Fibroblast of lung (primary cell): ENCODE results near the gene ATF4. TPM values are rescaled to one million over a fixed set of nuclear protein-coding genes. Genes with fewer than 3 reads are reported as not detected.

Experiments
- DNase-seq, 2 donors: peaks; one replicate each; pipeline versions ENCODE4 v3.0.0 to v3.0.0-alpha.2; 2010; ENCODE audit warnings: low read depth in 2 of 2
- H2AFZ ChIP-seq: 2 replicates; pipeline ENCODE4 v1.5.1; 2012; ENCODE audit warnings: low read length, control low read depth, inconsistent platforms
- H3K27ac ChIP-seq: 2 replicates; pipeline ENCODE4 v1.5.1; 2011; ENCODE audit warnings: low read length, control low read depth; ENCODE audit not compliant: insufficient read depth
- H3K27me3 ChIP-seq: 2 replicates; pipeline ENCODE4 v1.5.1; 2011; ENCODE audit warnings: mild to moderate bottlenecking, low read length; ENCODE audit not compliant: control insufficient read depth, insufficient read depth
- H3K36me3 ChIP-seq: 2 replicates; pipeline ENCODE4 v1.5.1; 2011; ENCODE audit warnings: low read length; ENCODE audit not compliant: control insufficient read depth, insufficient read depth
- H3K4me1 ChIP-seq: 2 replicates; pipeline ENCODE4 v1.5.1; 2011; ENCODE audit warnings: low read length; ENCODE audit not compliant: control insufficient read depth, insufficient read depth; ENCODE audit errors: extremely low read depth
- H3K4me2 ChIP-seq: 2 replicates; pipeline ENCODE4 v1.5.1; 2011; ENCODE audit warnings: low read length, control low read depth; ENCODE audit not compliant: insufficient read depth; ENCODE audit errors: extremely low read depth
- H3K4me3 ChIP-seq, 4 experiments: fragments of 200-600 bp in 1 of 4; sonication (generic) in 1 of 4; replicated peaks in 1 of 4; 2 replicates each; pipeline ENCODE4 v1.5.1; 2011 to 2016; ENCODE audit warnings: low read length in 4 of 4, low read depth in 3 of 4, mild to moderate bottlenecking in 3 of 4, control low read depth in 2 of 4, inconsistent platforms in 1 of 4, mixed read lengths in 1 of 4; ENCODE audit not compliant: insufficient read depth in 1 of 4; ENCODE audit errors: control extremely low read depth in 1 of 4
- H3K79me2 ChIP-seq: 2 replicates; pipeline ENCODE4 v1.5.1; 2012; ENCODE audit warnings: mild to moderate bottlenecking, low read length, inconsistent platforms; ENCODE audit not compliant: control insufficient read depth, insufficient read depth
- H3K9ac ChIP-seq: 2 replicates; pipeline ENCODE4 v1.5.1; 2011; ENCODE audit warnings: mild to moderate bottlenecking, low read length, control low read depth; ENCODE audit not compliant: insufficient read depth
- H3K9me3 ChIP-seq: 2 replicates; pipeline ENCODE4 v1.5.1; 2012; ENCODE audit warnings: low read depth, low read length; ENCODE audit not compliant: control insufficient read depth, insufficient read depth
- H4K20me1 ChIP-seq: 2 replicates; pipeline ENCODE4 v1.5.1; 2011; ENCODE audit warnings: low read length; ENCODE audit not compliant: control insufficient read depth, insufficient read depth; ENCODE audit errors: extremely low read depth
- CTCF ChIP-seq, 2 donors: IDR thresholded peaks in 1 of 2; conservative IDR thresholded peaks in 1 of 2; 1 replicate in 1 of 2; 2 replicates in 1 of 2; pipeline ENCODE4 v1.5.1; 2011 to 2012; ENCODE audit warnings: low read length in 2 of 2, control low read depth in 1 of 2, inconsistent platforms in 1 of 2, low read depth in 1 of 2, mild to moderate bottlenecking in 1 of 2
- EZH2 ChIP-seq: IDR thresholded peaks from 2 replicates; pipeline ENCODE4 v1.5.1; 2012; ENCODE audit warnings: low read length, control low read depth, mild to moderate bottlenecking; ENCODE audit errors: missing control alignments
- polyA plus RNA-seq, 2 donors: library from polyadenylated mRNA; depleted of rRNA in 1 of 2; stranded (reverse) in 1 of 2; unstranded in 1 of 2; fragments of >200 nt; gene quantifications; 2 replicates each; pipeline ENCODE4 v1.2.1, GENCODE V29; 2011 to 2012; ENCODE audit warnings: missing spikeins in 1 of 2
- total RNA-seq: library from RNA; depleted of rRNA; stranded (reverse); fragments of >200 nt; gene quantifications from 2 replicates; pipeline ENCODE4 v1.2.1, GENCODE V29; 2014

ATF4 gene
- total and polyA plus RNA-seq, 2 donors (not counting 1 experiment from before 2014, with no cell fraction given): 546 to 555 TPM

DNA sequence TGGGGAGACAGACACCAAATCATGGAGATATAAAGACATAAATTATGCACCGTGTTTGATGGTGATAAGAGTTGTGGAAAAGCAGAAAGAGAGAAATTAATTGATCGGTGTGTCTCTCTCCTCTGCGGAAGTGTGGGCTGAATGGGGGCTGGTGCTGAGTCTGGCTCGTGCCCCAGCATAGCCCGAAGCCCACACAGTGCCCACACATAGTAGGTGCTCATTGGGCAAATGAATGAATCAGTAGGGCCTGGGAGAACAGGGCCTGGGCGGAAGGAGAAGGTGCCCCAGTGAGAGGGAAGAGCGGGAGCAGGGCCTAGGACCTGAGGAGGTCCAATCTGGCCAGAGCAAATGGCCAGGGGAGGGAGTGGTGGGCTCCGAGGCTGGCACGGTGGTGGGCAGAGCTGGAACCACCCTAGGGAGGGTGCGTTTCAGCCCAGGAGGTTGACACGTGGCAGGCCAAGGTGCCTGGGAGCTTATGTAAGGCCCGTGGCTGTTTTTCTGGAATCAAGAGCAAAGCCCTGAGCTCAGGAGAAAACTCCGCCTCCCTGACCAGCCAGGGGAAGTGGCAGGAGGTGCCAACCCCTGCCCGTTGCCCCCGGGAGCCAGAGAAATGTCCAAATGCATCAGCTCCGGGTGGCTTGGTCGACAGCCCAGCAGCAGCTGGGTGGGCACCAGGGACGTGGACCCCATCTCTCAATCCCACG lies 48.1 kb downstream of the ATF4 start:
- TF ChIP-seq EZH2: no peak
- no peak for DNase-seq
- no peak overlapping the region for H3K9ac ChIP-seq
- no peak overlapping the region for H2AFZ ChIP-seq
- H3K27ac ChIP-seq: no peak overlapping the region
- no peak overlapping the region for H3K4me2 ChIP-seq
- H3K27me3 ChIP-seq: no peaks in the 10 kb centered on the region
- no peaks in the 10 kb centered on the region for H3K9me3 ChIP-seq
- H3K4me1 ChIP-seq: no peaks in the 10 kb centered on the region
- no peak overlapping the region for H3K4me3 ChIP-seq
- H4K20me1 ChIP-seq: no peaks in the 10 kb centered on the region
- H3K79me2 ChIP-seq: no peaks in the 10 kb centered on the region
- H3K36me3 ChIP-seq: no peaks in the 10 kb centered on the region

GRCh38 chr22:39569066-39569465 lies 48.7 kb downstream of the ATF4 start:
- H3K4me3 ChIP-seq: no peak overlapping the region
- no peaks in the 10 kb centered on the region for H3K36me3 ChIP-seq
- no peak overlapping the region for H2AFZ ChIP-seq
- TF ChIP-seq EZH2 (no peak), CTCF (conservative IDR thresholded peaks at IDR 0.05 in 1 of 2, IDR thresholded peaks at IDR 0.05 in 1 of 2; ENCODE audit: low read depth in 1 of 2, low read length in 2 of 2) (no peak)
- no peaks in the 10 kb centered on the region for H4K20me1 ChIP-seq
- H3K4me1 ChIP-seq: no peaks in the 10 kb centered on the region
- no peak for DNase-seq
- H3K27ac ChIP-seq: no peak overlapping the region
- no peaks in the 10 kb centered on the region for H3K9me3 ChIP-seq
- H3K9ac ChIP-seq: no peak overlapping the region
- no peak overlapping the region for H3K4me2 ChIP-seq
- no peaks in the 10 kb centered on the region for H3K27me3 ChIP-seq
- H3K79me2 ChIP-seq: no peaks in the 10 kb centered on the region

DNA sequence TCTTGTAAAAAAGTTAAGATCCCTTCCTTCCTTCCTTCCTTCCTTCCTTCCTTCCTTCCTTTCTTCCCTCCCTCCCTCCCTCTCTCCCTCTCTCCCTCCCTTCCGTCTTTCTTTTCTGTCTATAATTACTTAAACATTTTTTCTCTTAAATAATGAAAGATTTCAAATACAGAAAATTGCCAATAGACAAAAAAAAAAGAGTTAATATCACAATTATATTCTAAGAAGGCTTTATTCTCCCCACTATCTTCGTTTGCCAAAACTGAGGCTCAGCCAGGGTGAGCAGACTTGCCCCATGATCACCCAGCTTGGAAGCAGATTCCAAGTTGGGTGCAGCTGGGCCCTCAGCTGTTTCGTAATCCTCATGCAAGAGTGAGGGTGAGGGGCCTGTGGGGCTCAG lies 49.9 kb downstream of the ATF4 start:
- Histone ChIP-seq H3K79me2 (no peaks in the 10 kb centered on the region), H3K9me3 (no peaks in the 10 kb centered on the region), H3K9ac (no peak overlapping the region), H3K4me2 (no peak overlapping the region), H3K27me3 (no peaks in the 10 kb centered on the region), H3K4me3 (no peak overlapping the region), H2AFZ (no peak overlapping the region), H3K36me3 (no peaks in the 10 kb centered on the region), H3K27ac (no peak overlapping the region), H4K20me1 (no peaks in the 10 kb centered on the region), H3K4me1 (peaks cover 7% of the 10 kb centered on the region)
- TF ChIP-seq CTCF (conservative IDR thresholded peaks at IDR 0.05 in 1 of 2, IDR thresholded peaks at IDR 0.05 in 1 of 2; ENCODE audit: low read depth in 1 of 2, low read length in 2 of 2) (no peak), EZH2 (no peak)
- no peak for DNase-seq
